D341Med (cell line): Measurements from ENCODE around the gene PRKAR1B.

ENCODE experiments used
- DNase-seq: peaks from one replicate; pipeline ENCODE4 v3.0.0; 2012; ENCODE audit warnings: low spot score

The PRKAR1B gene

GRCh38 chr7:572416-573268, 154.4 kb downstream of the PRKAR1B start:
- DNase-seq, result no peak

- no peak for DNase-seq
These were observed 155.2 kb downstream of the PRKAR1B start for GRCh38 chr7:571718-572415.

GRCh38 chr7:571096-571717, 155.9 kb downstream of the PRKAR1B start:
- no peak for DNase-seq

GRCh38 chr7:570801-571070, 156.3 kb downstream of the PRKAR1B start:
- no peak for DNase-seq

- no peak for DNase-seq
These were observed 156.9 kb downstream of the PRKAR1B start for GRCh38 chr7:569996-570800.

- no peak for DNase-seq
These were observed 157.8 kb downstream of the PRKAR1B start for GRCh38 chr7:569071-569855.

- DNase-seq, result no peak
These were observed 158.8 kb downstream of the PRKAR1B start for GRCh38 chr7:568031-568951.

- DNase-seq, result no peak
These were observed 159.7 kb downstream of the PRKAR1B start for GRCh38 chr7:567305-567883.

GRCh38 chr7:566100-566499, 161.0 kb downstream of the PRKAR1B start:
- DNase-seq, result no peak

- DNase-seq, result no peak
These were observed 162.8 kb downstream of the PRKAR1B start for GRCh38 chr7:564176-564865.

- DNase-seq, result no peak
These were observed 163.4 kb downstream of the PRKAR1B start for GRCh38 chr7:563629-564170.

GRCh38 chr7:562789-563628, 164.1 kb downstream of the PRKAR1B start:
- DNase-seq, result no peak

- DNase-seq, result no peak
These were observed 164.8 kb downstream of the PRKAR1B start for GRCh38 chr7:562374-562675.

GRCh38 chr7:561631-562373, 165.3 kb downstream of the PRKAR1B start:
- no peak for DNase-seq

- DNase-seq, result no peak
These were observed 166.0 kb downstream of the PRKAR1B start for GRCh38 chr7:560966-561630.

GRCh38 chr7:559396-559705, 167.7 kb downstream of the PRKAR1B start:
- DNase-seq, result no peak

- DNase-seq, result no peak
These were observed 169.6 kb downstream of the PRKAR1B start for GRCh38 chr7:557558-557881.
